Measurements from ENCODE around the gene CCDC57.

CCDC57 gene

DNA sequence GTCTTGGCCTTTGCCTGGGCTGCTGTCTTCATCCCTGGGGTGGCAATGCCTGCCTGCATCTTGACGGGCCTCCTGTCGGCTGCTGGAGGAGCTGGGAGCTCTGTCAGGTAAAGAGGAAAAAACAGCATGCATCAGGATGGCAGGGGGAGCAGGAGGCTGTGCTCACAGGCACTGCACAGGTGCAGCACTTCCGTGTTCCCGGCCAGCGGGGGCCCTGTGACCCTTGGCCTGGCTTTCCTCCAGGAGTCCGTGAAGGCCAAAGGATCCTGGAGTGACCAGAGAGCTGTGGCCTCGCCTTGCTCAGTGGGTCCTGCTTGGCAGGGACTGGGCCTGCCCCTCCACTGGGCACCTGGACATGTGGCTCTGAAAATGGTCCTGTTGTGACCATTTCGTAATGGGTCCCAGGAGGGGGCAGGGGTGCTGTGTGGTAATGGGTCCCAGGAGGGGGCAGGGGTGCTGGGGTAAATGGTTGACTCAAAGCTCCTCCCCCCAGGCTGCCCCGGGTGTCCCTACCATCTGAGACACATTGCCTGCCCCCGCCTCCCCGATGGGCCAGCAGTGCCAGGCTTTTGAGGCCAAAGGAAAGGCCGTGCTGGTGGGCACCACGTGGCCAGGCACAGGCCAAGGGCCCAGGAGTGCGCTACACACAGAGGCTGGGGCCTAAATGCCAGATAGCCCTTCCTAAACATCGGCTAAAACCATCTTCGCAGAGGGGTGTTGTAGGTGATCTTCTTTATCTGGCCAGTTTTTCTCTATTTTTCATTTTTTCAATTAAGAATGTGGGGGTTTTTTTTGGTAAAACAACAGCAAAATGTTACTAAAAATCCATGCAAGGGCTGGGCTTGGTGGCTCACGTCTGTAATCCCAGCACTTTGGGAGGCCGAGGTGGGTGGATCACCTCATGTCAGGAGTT is 110.6 kb downstream of the CCDC57 start:
- no peak for DNase-seq

DNA sequence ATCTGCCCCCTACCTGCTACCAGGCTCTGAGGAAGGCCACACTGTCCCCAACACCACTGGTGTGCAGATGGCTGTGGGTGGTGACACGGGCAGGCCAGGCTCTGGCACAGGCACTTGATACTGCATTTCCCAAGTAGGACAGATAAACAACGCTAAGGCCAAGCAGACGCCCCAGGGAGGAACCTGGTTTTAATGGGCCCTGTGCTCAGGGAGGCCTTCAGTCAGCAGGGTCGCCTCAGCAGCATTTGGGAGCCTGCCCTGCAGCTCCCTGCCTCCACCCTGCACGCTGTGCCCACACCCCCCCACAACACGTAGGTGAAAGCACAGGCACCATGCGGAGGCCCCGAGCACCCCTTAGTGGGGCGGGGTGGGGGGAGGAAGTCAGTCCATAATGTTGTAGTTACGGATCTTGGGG is 111.3 kb downstream of the CCDC57 start:
- DNase-seq, result no peak

DNA sequence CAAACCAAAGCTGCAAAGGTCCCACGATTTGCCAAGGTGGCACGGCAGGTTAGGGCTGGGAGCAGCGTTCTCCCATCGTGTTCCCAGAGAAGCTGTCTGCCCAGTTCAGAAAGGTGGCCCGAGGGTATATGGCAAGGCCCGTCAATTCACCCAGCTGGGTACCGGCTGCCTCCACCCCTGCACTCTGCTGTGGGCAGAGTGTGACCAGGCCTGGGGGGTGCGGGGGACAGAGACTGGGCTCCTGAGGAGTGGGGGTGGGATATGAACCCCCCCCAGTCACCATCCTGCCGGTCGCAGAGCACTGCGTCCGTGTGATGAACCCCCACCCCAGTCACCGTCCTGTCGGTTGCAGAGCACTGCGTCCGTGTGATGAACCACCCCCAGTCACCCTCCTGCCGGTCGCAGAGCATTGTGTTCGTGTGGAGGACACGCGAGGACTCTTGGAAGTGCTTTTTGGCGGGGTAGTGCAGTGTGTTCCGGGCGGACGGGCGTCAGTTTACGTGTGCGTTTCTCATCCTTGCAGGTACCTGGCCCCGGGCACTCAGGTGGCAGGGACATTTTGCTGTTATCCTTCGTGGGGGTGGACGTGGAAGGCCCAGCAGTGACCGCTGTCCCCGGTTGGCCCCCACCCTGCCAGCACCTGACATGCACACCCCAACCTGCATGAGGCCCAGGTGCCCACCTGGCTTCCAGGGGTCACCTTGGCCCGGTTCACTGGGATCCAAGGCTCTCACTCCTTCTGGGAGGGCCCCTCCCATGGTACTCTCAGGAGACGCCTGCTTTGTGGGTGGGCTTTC is 111.9 kb downstream of the CCDC57 start:
- DNase-seq, result no peak

DNA sequence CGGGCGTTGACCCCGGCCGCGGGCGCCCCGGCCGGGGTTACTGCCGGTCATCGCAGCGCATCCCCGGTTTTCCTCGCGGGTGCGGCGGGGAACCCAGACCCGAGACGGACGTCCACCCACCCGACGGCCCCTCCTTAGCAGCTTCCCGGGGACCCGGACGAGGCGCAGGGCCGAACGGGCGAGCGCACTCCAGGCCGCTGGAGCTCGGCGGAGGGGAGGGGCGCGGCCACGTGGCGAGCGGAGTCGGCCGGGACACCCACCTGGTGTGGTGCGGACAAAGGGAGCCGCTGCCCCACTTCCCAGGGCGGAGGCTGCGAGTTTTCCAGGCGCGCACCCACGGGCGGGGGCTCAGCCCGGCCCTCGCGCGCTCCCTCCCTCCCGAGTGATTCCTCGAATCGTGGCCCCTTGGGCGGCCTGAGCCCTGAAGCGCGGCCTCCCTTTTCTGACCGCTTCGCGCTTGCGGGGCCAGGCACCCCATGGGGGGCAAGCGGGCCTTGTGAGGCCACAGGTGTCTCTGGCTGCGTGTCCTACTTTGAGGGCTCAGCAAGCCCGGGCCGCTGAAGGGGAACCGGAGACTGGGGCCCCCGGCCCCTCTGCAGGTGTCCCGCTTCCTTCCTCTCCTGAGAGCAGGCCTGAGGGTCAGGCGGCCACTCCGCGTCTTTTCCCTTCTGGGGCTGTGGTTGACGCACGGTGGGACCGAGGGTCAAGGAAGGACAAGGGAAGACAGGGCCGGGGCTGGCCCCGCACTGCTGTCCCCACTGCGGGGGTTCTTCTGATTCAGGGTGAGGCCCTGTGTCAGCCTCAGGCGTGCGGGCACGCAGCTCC is 113.5 kb downstream of the CCDC57 start:
- no peak for DNase-seq

DNA sequence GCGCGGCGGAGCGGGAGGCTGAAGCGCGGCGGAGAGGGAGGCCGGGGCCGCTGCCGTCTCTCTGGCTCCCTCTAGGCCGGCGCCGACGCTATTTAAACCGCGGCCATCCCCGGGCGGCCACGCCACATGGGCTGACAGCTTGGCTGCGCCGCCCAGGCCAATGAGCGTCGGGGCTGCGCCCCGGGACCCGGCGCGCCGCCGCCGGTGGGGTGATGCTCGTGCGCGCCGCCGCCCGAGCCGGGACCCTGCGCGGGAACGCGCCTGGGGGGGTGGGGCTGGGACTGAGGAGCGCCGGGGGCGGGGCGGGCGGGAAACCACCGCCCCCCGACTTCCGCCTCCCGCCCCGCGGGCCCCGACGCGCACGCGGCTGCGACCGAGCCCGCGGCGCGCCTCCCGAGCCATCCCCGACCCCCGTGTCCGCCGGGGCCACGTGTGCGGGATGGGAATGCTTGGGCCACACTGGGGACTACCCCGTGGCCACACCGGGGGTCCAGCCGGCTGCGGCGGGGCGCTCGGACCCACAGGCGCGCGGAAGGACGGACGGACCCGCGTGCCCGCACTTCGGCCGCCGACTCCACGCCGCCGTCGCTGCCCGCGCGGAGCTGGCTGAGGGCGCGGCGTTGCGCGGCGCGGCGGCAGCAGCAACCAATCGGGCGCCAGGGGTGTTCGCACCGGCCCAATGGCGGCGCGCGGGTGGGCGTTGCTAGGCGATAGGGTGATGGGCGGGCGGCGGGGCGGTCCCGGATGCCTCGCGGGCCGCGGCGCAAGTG is 114.3 kb downstream of the CCDC57 start, which contains the start of gene FASN:
TSS of gene FASN (minus strand) at position 68 of the 770 bp plus-strand sequence. CDS start 1,791 bp downstream, outside the sequence.
- peak; percentile 94 for DNase-seq

DNA sequence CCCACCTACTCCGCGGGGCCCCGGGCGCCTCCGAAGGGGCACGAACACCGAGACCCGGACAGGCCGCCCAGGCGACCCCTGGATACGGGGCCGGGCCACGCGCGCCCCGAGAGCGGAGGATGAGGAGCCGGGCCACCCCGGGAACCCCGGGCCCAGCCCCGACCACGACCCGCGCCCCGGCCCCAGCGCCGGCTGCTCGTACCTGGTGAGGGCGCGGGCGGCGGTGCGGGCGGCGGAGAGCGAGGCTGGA is 114.8 kb downstream of the CCDC57 start:
- no peak for DNase-seq

DNA sequence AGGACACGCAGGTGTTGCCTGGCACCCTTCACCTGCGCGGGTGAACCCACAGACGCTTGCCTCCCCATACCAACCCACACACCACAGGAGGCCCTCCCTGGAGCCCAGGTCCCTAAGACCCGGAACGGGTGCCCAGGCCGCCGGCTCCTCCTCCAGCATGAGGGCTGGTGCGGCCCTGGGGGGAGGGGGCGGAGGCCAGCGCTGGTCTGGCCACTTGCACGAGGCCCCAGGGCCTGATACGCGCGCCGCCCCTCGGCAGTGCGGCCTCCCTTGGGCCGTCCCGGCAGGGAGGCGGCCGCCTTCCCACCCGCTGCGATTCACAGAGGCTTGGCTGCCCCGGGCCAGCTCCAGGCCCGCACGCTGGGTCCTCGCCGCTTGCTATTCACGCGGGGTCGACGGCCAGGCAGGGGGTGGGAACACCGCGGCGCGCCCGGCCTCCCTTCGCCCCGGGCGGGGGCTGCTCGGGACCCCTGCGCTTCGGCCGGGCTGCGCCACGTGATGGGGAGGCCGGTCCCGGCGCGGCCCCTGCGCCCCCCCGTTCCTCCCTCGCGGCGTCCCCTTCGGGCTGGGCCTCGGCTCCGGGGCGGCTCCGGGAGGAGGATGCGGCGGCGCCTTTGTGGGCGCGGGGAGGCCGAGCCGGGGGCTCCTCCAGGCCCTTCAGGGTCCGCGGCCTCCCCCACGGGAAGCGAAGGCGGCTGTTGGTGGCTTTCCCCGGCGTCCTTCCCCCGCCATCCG is 115.3 kb downstream of the CCDC57 start:
- peak; percentile 40 for DNase-seq

DNA sequence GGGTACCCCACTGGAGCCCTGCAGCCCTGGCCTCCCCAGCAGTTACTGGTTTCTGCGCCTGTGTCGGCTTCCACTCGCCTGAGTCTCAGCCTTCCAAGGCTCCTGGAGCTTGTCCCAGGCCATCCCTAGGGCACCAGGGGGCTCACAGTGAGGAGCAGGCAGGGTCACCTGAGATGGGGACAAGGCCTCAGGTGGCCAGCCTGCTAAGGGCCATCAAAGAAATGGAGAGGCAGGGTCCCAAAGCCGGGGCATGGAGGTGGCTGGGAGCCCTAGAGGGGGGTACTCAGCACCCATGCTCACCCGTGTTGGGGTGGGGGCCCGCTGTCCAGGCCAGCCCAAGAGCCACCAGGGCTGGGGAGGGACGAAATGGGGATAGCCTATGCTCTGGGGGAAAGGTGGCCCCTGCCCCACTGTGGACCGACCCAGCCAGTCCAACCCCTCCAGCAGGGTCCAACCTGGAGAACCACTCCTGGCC is 115.9 kb downstream of the CCDC57 start:
- DNase-seq, result no peak

DNA sequence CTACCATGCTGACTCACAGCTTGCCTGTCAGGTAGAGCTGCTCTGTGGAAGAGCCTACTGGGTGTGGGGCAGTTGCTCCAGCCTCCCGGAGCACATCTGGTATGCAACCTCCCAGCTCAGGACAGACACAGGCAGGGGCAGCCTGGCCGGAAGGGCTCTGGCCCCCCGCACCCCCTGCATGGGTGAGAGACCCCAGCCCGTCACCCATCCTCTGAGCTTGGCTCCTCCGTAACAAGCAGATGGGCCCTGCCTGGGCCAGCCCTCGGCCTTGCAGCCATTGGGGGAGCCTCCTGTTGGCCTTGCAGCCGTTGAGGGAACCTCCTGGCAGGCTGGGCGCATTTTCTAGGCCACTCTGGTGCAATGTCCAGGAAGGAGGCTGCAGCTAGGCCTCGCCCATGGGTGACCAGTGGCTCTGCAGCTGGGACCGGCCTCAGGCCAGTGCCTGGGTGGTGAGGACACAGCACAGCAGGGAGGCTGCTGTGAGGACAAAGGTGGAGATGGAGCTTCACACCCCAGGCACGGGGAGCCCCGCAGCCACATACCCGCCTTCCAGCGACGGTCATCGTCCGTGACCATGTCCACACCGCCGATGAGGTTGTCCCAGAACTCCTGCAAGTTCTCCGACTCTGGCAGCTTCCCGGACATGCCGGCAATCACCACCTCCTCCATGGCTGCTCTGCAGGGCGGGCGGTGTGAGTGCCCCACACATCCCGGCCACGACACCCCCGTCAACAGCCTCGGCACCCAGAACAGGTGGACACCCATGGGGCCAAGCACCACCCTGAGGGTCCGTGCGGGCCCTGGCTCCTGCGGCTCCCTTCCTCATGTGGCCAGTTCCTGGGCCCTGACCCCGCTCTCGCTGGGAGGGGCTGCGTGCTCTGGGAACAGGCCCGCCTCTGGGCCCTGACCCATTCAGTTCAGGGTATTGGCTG is 116.6 kb downstream of the CCDC57 start:
- DNase-seq, result no peak

DNA sequence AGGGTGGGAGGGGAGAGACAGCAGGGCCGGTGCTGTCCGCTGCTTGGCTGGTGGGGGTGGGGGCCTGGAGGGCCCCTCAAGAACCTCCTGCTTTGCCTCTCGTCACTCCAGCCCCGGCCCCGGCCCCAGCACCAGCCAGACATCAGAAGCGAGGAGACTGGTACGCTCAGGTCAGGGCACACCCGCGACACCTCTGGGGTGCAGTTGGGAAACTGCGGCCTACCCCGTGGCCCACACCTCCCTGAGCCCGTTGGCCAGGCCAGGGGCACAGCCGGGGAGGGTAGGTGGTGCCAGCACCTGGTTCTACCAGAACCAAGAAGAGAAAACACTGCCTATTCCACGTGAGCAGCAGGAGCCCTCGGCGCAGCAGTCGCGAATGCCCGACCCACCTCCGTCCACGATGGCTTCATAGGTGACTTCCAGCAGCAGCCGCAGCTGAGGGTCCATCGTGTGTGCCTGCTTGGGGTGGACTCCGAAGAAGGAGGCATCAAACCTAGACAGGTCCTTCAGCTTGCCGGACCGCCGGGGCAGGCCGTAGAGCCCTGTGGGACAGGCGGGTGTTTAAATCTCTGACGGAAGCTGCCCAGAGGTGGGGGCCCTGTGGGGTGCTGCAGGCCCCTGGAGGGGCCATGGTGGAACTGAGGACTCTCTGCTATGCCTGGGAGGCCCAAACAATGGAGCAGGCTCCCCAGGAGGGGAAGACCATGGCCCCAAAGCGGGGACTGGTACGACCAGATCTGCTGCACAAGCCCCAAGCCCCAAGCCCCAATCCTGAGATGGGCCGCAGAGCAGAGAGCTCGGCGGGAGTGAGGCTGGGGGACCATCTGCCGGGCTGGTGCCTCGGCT is 117.5 kb downstream of the CCDC57 start:
- no peak for DNase-seq

DNA sequence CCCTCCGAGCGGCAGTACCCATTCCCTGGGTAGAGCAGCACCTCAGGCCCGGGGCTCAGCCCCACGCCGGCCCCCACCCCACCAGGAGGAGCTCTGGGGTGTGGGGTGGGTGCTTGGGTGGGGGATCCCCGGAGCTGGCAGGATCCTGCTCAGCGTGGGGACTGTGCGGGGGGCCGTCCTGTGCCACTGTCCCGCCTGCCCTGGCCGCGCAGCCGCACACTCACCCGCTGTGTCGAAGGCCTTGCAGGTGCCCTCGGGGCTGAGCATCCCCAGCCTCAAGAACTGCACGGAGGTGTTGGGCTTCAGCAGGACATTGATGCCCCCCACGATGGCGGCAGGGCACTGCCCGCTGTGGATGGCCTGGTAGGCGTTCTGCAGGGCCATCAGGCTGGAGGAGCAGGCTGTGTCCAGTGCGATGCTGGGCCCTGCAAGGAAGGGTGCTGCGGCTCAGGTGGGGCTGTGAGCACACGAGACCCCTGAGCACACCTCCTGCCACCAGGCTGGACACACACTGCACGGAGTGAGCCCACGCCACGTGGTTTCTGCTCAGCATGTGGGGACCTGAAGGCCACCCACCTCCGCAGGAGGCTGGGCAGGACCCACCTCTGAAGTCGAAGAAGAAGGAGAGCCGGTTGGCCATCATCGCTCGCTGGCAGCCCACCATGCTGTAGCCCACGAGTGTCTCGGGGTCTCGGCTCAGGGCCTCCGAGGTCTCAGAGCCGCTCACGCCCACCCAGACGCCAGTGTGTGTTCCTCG is 119.5 kb downstream of the CCDC57 start:
- DNase-seq, result no peak

DNA sequence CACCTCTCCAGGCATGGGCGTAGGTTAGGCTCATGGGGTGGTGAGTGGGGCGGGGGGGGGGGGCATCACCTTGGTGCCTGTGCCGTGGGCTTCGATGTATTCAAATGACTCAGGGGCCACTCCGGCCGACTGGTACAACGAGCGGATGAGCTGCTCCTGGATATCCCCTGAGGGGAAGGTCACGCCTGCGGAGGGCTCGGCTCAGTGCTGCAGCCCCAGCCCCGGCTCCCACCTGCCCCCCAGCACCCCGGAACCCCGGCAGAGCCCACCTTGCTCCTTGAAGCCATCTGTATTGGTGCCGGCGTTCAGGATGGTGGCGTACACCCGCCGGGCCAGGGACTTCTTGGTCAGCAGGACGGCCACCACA is 120.0 kb downstream of the CCDC57 start:
- DNase-seq, result no peak

DNA sequence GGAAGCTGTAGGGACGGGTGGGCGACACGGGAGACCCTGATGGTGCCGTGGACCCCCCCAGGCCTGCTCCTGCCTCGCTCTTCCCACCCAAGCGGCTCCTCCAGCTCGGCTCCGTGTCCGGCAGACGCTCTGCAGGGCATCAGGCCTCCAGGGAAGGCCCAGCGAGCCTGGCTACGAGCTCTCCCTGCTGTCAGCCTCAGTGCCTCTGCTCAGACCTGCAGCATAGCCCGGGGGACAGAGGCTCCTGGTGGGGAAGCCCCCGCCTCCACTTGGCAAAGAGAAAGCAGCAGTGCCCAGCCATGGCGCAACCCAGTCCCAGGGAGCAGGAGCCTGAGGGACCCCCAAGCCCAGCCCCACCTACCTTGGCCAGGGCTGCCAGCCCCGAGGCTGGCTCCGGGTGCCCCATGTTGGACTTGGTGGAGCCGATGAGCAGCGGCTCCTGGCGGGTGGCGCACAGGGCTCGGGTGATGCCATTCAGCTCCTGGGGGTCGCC is 120.5 kb downstream of the CCDC57 start:
- DNase-seq, result no peak

DNA sequence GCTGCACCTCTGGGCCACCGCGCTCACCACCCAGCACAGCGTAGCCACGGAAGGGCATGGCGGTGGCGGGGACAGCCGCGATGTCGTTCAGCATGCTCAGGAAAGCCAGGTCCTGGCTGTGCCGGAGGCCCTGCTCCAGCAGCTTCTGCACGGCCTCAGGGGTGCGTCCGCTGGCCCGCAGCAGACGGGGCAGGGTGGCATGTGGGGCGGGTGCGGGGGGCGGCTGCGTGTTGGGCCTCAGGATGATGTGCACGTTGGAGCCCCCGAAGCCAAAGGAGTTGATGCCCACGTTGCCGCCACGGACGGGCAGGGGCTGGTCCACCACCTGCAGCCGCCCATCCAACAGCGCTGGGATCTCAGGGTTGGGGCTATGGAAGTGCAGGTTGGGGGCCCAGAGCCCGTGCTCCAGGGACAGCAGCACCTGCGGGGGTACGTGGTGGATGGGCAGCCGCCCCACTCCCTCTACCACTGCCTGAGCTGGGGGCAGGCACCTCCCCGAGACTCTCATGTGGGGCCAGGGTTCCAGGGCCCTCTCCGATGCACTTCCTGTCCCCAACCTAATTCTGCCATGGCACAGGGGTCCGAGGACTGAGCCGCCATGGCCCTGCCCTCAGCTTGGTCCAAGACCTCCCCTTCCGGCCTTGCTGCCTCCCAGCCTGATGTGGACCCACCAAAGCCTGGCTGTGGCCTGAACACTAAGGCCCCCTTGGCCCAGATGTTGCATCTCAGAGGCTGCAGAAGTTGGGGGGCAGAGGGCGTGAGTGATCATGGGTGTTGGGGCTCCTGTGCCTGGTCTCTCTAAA is 121.2 kb downstream of the CCDC57 start:
- no peak for DNase-seq

DNA sequence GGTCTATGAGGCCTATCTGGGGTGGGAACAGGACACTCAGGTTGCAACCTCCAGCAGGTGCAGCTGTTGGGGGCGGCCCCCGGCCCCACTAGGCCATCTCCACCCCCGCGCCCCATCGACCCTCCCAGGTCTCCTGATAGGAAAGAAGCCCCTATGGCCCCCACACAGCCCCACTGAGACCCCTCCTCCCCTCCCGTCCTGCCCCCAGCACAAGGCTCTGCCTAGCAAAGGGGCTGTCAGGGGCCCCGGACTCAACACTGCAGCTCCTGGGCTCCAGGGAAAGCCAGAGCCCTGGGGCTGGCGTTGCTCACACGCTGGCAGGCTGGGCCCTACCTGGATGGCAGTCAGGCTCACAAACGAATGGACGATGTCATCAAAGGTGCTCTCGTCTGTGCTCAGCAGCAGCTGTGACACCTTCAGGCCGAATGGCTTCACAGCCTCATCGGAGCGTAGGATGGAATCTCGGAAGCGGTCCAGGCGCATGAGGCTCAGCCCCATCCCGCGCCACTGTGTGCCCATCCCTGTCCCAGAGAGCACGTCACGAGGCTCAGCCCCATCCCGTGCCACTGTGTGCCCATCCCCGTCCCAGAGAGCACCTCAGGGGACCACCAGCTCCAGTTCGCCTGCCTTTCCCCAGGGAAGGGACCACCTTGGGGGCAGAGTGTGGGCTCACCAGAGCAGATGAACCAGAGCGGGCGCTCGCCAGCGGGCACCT is 121.9 kb downstream of the CCDC57 start:
- no peak for DNase-seq

DNA sequence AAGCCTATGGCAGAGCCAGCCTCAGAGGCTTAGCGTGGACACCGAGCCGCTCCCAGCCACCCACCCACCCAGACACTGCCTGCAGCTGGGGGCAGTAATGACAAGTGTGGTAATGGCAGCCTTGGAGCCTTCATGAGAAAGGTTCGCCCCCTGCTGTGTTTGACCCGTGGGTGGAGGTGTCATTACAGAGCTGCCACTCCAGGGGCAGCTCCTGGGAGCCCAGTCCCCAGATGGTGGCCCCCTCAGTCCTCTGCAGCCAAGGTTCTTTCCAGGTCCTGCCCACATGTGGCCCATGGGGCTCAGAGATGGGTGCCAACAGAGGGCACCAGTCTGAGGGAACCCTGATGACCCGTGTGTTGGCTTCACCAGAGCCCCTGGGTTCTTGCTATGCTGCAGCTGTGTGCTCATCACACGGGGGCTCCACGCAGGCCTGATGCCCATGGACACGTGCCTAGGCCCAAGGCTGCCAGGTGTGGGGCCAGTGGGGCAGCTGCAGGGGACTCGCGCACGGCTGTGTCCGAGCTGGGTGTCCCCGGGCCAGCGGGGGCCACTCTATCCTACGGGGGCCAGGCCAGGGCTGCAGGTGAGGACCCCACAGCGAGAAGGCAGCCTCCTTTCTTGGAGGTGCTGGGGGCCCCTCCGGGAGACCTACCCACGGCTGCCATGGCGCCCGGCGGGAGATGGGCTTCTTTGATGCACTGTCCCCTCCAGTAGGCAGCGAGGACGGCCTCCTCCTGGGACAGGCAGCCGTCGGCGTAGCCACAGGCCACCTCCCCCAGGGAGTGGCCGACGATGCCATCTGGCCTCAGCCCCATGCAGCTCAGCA is 122.7 kb downstream of the CCDC57 start:
- DNase-seq, result no peak

Measured in activated CD8-positive, alpha-beta memory T cell treated with anti-CD3 and anti-CD28 coated beads, Interleukin-2, amount 50 U/mL, for 4 hours (primary cell).